Activated CD8-positive, alpha-beta memory T cell treated with anti-CD3 and anti-CD28 coated beads, Interleukin-2, amount 50 U/mL, for 1 hour (primary cell): Measurements from ENCODE around the gene NME2.
A peak's percentile ranks its signal among the peaks of the same experiment; 100 is the strongest.
"Not testable (repeated sequence)": the region's sequence is repeated elsewhere in the genome, so short reads cannot be mapped to it uniquely, and the experiment has no call there.

ENCODE experiments used
- DNase-seq: peaks from one replicate; pipeline ENCODE4 v3.0.0-alpha.2; 2020; ENCODE audit errors: extremely low read depth

NME2 gene

GRCh38 chr17:51153210-51154072 lies 12.8 kb upstream of the NME2 start, which contains the start of gene NME1:
Gene NME1 (plus strand): TSS chr17:51153559. CDS start chr17:51155655, 2,096 bp downstream.
- DNase-seq = peak; percentile 93

DNA sequence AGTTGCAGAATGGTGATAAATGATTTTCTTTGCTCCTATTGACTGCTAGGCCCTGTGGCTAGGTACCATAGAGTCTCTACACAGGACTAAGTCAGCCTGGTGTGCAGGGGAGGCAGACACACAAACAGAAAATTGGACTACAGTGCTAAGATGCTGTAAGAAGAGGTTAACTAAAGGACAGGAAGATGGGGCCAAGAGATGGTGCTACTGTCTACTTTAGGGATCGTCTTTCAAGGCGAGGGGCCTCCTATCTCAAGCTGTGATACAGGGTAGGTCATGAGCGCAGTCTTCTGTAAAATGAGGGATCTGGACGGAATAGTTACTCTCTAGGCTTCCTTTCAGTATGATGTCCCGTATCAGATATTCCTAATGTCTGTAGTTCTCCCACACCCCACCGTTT lies 12.0 kb upstream of the NME2 start:
- DNase-seq = no peak

DNA sequence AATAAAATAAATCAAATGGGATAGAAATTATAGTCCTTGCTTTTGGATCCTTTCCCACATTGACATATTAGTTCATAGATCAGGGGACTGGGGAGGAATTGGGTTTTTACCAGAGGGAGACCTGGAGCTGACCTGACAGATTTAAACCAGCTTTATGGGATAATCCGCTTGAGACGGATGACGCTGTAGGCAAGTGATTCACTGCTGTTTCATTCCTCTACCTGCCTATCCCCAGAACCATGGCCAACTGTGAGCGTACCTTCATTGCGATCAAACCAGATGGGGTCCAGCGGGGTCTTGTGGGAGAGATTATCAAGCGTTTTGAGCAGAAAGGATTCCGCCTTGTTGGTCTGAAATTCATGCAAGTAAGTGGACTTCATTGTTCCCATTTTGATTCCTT lies 10.8 kb upstream of the NME2 start:
- DNase-seq = no peak

DNA sequence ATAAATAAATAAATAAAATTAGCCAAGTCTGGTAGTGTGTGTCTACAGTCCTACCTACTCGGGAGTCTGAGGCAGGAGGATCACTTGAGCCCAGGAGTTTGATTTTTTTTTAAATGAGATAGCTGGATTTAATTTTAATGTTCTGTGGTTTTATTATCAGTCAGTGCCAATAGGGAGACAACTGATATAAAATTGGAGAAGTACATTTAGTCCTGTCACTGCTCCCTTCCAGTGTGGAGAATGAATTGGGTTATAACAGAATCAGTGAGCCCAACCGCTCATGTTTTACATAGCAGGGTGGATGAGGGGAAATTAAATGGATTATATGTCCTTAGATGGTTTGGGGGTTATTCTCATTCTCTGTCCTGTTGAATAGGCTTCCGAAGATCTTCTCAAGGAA lies 6.6 kb upstream of the NME2 start:
- DNase-seq = no peak

DNA sequence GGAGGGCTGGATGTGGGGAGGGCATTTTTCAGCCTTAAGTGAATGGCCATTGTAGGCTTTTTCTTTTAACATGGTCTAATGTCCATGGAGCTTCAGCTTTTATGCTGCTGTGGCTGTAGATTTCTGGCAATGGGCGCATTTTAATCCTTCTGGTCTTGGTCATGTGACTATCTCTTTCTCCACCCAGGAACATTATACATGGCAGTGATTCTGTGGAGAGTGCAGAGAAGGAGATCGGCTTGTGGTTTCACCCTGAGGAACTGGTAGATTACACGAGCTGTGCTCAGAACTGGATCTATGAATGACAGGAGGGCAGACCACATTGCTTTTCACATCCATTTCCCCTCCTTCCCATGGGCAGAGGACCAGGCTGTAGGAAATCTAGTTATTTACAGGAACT lies 4.7 kb upstream of the NME2 start:
- no peak for DNase-seq

GRCh38 chr17:51164911-51165679 lies 1.1 kb upstream of the NME2 start:
- no peak for DNase-seq

DNA sequence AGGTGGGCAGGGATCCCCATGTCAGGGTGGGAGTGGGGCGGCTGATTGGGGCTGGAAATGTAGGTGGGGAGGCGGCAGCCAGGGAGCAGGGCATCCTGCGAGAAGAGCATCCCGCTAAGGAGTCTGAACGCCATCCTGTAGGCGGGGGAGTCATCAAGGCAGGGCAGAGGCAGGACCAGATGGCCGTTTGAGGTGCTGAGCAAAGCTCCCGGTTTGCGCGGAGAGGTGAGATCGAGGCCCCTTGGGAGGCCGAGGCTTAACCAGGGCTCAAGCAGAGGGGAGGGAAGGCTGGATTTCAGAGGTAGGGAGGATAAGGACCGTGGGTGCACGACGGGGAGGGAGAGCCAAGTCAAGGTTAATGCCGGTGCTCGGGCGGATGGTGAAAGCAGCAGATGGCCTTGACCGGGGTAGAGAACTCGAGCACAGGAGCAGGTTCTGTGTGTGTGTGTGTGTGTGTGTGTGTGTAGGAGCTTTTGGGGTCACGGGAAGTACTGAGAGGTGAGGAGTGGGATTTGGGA lies 472 bp upstream of the NME2 start:
- no peak for DNase-seq

- no peak for DNase-seq
Observed at GRCh38 chr17:51166987-51167931, 1.0 kb downstream of the NME2 start.

DNA sequence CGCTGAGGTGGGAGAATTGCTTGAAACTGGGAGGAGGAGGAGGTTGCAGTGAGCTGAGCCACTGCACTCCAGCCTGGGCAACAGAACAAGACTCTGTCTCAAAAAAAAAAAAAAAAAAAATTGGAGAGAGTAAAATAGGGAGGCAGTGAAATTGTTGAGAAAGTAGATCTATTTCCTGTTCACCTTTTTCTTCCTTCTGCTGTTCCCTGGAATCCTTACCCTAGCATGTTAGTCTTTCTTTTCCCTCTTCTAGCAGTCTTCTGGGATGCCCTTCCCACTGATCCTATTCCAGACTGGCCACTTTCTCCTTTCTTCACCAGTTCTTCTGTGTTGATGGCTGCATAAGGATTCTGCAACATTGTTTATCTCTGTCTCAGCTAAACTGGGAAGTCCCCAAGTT lies 3.1 kb downstream of the NME2 start:
- DNase-seq = no peak

DNA sequence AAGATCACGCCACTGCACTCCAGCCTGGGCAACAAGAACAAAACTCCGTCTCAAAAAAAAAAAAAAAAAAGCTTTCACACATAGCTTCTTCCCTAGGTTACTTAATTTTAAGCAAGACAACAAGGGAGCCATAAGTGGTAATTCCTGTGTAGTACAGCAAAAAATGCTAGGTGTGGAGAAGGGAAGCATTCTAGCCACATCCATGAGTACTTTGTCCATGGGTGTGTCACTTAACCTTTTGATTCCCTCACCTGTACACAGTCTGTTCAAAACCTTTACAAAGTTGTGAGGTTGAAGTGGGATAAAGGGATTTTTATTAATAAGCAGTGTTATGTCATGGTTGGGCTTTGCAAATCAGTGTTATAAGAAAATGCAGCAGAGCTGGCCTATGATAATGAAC lies 4.5 kb downstream of the NME2 start:
- DNase-seq = no peak

- DNase-seq = not testable (repeated sequence)
Observed at GRCh38 chr17:51172030-51172429, 5.8 kb downstream of the NME2 start.

- DNase-seq = no peak
Observed at GRCh38 chr17:51180486-51180885, 14.3 kb downstream of the NME2 start.

- no peak for DNase-seq
Observed at GRCh38 chr17:51184124-51184523, 17.9 kb downstream of the NME2 start.

DNA sequence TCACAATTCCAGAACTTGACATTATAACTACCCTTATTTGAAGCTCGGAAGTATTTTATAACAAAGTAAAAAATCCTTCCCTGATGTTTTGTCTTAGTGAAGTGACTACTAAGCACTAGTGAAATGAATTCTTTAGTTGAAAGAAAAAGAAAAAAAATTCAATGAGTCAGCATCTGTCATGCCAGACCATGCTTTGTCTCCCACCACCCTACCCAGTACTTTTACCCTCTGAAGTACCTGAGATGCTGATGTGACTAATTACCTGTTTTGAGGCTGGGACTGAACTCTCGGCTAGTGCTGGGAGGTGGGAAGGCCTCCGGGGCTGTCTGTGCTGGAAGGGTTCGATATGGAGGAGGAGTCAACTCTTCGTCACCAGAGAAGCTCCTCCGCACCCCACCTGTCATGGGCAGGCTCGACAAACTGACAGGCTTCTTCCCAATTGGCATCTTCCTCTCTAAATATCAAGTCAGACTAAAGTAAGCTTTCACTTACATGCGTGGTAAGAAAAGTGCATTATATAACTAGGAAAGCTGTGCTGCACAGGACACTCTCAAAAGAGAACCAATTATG lies 19.6 kb downstream of the NME2 start:
- no peak for DNase-seq

- no peak for DNase-seq
Observed at GRCh38 chr17:51188271-51188833, 22.1 kb downstream of the NME2 start.

- DNase-seq = no peak
Observed at GRCh38 chr17:51189162-51189561, 23.0 kb downstream of the NME2 start.

GRCh38 chr17:51189628-51190027 lies 23.4 kb downstream of the NME2 start:
- DNase-seq = no peak

GRCh38 chr17:51191895-51192294 lies 25.7 kb downstream of the NME2 start:
- DNase-seq = no peak

DNA sequence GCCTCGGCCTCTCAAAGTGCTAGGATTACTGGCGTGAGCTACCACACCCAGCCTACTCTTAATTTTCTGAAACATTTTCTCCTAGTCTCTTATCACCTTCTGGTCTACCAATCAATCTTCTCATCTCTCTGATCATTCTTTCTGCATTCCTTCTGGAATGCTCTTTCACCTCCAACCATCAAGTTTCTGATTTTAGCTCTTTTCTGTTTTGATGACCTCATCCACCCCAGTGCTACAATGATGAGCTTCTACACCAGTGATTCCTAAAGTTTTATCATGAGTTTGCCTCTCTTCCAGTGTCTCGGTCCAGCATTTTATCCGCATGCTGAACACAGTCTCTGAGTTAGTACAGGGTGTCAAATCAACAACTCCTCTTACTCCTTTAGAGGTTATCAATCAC lies 31.5 kb downstream of the NME2 start:
- DNase-seq = no peak

DNA sequence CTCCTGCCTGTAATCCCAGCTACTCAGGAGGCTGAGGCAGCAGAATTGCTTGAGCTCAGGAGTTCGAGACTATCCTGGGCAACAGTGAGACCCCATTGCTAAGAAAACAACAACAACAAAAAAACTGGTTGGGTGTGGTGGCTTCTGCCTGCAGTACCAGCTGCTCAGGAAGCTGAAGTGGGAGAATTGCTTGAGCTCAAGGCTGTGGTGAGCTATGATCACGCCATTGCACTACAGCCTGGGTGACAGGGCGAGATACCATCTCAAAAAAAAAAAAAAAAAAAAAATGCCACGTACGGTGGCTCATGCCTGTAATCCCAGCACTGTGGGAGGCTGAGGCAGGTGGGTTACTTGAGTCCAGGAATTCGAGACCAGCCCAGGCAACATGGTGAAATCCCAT lies 34.1 kb downstream of the NME2 start:
- no peak for DNase-seq

GRCh38 chr17:51200846-51201245 lies 34.6 kb downstream of the NME2 start:
- no peak for DNase-seq
